ENCODE results near the gene MPDU1. TPM values are rescaled to one million over a fixed set of nuclear protein-coding genes. Genes with fewer than 3 reads are reported as not detected.

Gene MPDU1
- total and polyA plus RNA-seq, 10 of the 15 experiments (the other 5 are each of a cell fraction or from before 2014, with no cell fraction given), result 3.6 to 138 (median 78.9) TPM

DNA sequence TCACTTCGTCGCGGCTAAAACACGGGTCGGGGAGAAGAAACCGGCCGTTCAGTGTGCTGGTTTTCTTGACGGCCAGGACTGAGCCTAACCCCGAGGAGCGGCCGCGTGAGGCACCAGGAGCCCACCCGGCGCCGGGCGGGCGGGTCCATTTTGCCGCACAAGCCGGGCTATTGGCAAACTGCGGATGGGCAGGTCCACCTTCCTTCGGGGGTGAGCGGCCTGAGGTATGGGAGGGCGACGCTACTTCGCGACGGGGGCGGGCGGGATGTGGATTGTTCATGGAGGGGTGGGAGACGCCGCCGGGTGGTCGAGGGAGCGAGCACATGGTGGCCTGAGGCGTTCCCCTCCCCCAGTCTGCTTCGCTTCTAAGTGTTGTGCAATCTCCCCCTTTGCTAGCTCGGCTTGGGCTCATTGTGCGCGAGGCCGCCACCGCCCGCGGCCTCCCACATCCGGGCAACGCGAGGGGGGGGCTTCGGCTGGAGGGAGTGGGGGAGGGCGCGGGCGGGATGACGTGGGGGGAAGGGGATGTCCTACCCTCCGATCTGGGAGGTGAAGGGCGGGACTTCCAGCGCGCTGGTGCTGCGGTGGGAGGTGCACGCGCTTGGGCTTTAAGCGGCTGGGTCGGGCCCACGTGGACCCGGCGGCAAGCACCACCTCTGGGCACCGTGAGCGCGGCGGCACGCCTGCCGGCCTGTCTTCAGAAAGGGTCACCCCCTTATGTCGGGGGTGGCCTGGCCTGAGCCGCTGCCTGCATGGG is 10.2 kb upstream of the MPDU1 start (continued):
- TF ChIP-seq NFXL1 (IDR thresholded peaks at IDR 0.05; ENCODE audit: borderline replicate concordance), result no peak
- 0 out of 2 replicates have a peak, but pooled peaks have one; percentile 41 for TF ChIP-seq RELB (IDR thresholded peaks at IDR 0.05; ENCODE audit: low read depth)
- no peak for TF ChIP-seq NFYA (IDR thresholded peaks at IDR 0.05; ENCODE audit: borderline replicate concordance, low read depth, low read length)
- no peak for TF ChIP-seq IRF4 (IDR thresholded peaks at IDR 0.05; ENCODE audit: low read depth, low read length)
- TF ChIP-seq HDGF (IDR thresholded peaks at IDR 0.05), result peak; percentile 63
- 0 out of 2 replicates have a peak, but pooled peaks have one; percentile 1 for TF ChIP-seq ATF2 (IDR thresholded peaks at IDR 0.05; ENCODE audit: low read length)
- TF ChIP-seq CHD2 (IDR thresholded peaks at IDR 0.05; ENCODE audit: borderline replicate concordance, low read depth, low read length), result peak; percentile 82
- TF ChIP-seq EGR1 (IDR thresholded peaks at IDR 0.05; ENCODE audit: borderline replicate concordance in 1 of 2, low read depth in 2 of 2, low read length in 2 of 2), result peak in 1 of 2 experiments; percentile 57; a peak in 2 of 3 replicates
- TF ChIP-seq CREM (IDR thresholded peaks at IDR 0.05; ENCODE audit: low read depth), result peak; percentile 48; the same call in 1 of the 2 replicates
- peak; percentile 44; the same call in 1 of the 2 replicates for TF ChIP-seq ELK1 (IDR thresholded peaks at IDR 0.05; ENCODE audit: low read depth, low read length)
- peak; percentile 67; the same call in 1 of the 2 replicates for TF ChIP-seq BACH1 (IDR thresholded peaks at IDR 0.05; ENCODE audit: borderline replicate concordance)
- TF ChIP-seq FOXK2 (IDR thresholded peaks at IDR 0.05), result peak; percentile 89
- TF ChIP-seq GABPA (IDR thresholded peaks at IDR 0.05; ENCODE audit: low read depth), result 0 out of 2 replicates have a peak, but pooled peaks have one; percentile 36
- TF ChIP-seq ZBED1 (IDR thresholded peaks at IDR 0.05; ENCODE audit: borderline replicate concordance), result peak; percentile 78; the same call in 1 of the 2 replicates
- TF ChIP-seq, protein P1, sequence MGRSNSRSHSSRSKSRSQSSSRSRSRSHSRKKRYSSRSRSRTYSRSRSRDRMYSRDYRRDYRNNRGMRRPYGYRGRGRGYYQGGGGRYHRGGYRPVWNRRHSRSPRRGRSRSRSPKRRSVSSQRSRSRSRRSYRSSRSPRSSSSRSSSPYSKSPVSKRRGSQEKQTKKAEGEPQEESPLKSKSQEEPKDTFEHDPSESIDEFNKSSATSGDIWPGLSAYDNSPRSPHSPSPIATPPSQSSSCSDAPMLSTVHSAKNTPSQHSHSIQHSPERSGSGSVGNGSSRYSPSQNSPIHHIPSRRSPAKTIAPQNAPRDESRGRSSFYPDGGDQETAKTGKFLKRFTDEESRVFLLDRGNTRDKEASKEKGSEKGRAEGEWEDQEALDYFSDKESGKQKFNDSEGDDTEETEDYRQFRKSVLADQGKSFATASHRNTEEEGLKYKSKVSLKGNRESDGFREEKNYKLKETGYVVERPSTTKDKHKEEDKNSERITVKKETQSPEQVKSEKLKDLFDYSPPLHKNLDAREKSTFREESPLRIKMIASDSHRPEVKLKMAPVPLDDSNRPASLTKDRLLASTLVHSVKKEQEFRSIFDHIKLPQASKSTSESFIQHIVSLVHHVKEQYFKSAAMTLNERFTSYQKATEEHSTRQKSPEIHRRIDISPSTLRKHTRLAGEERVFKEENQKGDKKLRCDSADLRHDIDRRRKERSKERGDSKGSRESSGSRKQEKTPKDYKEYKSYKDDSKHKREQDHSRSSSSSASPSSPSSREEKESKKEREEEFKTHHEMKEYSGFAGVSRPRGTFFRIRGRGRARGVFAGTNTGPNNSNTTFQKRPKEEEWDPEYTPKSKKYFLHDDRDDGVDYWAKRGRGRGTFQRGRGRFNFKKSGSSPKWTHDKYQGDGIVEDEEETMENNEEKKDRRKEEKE (IDR thresholded peaks at IDR 0.05), result peak; percentile 53; the same call in 1 of the 2 replicates
- TF ChIP-seq JUNB (IDR thresholded peaks at IDR 0.05), result no peak
- TF ChIP-seq PBX3 (IDR thresholded peaks at IDR 0.05; ENCODE audit: insufficient replicate concordance, low read depth, low read length), result peak; percentile 56
- TF ChIP-seq CREB1 (IDR thresholded peaks at IDR 0.05; ENCODE audit: low read depth), result peak; percentile 83
- TF ChIP-seq, protein P2, sequence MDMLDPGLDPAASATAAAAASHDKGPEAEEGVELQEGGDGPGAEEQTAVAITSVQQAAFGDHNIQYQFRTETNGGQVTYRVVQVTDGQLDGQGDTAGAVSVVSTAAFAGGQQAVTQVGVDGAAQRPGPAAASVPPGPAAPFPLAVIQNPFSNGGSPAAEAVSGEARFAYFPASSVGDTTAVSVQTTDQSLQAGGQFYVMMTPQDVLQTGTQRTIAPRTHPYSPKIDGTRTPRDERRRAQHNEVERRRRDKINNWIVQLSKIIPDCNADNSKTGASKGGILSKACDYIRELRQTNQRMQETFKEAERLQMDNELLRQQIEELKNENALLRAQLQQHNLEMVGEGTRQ (IDR thresholded peaks at IDR 0.05; ENCODE audit: borderline replicate concordance, low read depth, low read length), result no peak; the same call in 1 of the 2 replicates

Measured in GM12878 (cell line).